Astrocyte (in vitro differentiated cells and primary cell): ENCODE data around the gene ISL1. TPM values are rescaled to one million over a fixed set of nuclear protein-coding genes. Genes with fewer than 3 reads are reported as not detected.

Experiments used
- DNase-seq: peaks from one replicate; pipeline ENCODE4 v3.0.0-alpha.2; 2010; ENCODE audit warnings: low read depth
- FAIRE-seq: peaks from 2 replicates; lab custom pipeline; 2011; peaks lifted over from hg19 to GRCh38; lab: Jason Lieb, UNC
- H2AFZ ChIP-seq: 2 replicates; pipeline ENCODE4 v1.6.0; 2012; ENCODE audit warnings: low read depth, low read length, inconsistent platforms
- H3K27ac ChIP-seq: 2 replicates; pipeline ENCODE4 v1.5.1; 2011; ENCODE audit warnings: low read depth, low read length, inconsistent platforms
- H3K27me3 ChIP-seq: 2 replicates; pipeline ENCODE4 v1.6.0; 2011; ENCODE audit warnings: low read length, inconsistent platforms; ENCODE audit not compliant: insufficient read depth
- H3K36me3 ChIP-seq: 2 replicates; pipeline ENCODE4 v1.5.1; 2011; ENCODE audit warnings: low read length, inconsistent platforms; ENCODE audit not compliant: insufficient read depth
- H3K4me1 ChIP-seq: 2 replicates; pipeline ENCODE4 v1.5.1; 2011; ENCODE audit warnings: low read length, inconsistent platforms; ENCODE audit not compliant: insufficient read depth
- H3K4me2 ChIP-seq: 2 replicates; pipeline ENCODE4 v1.6.0; 2012; ENCODE audit warnings: low read length, inconsistent platforms
- H3K4me3 ChIP-seq: 2 replicates; pipeline ENCODE4 v1.5.1; 2011; ENCODE audit warnings: low read depth, mild to moderate bottlenecking, low read length, inconsistent platforms; ENCODE audit not compliant: insufficient read depth
- H3K79me2 ChIP-seq: 2 replicates; pipeline ENCODE4 v1.6.0; 2012; ENCODE audit warnings: mild to moderate bottlenecking, low read length, inconsistent platforms; ENCODE audit not compliant: insufficient read depth
- H3K9ac ChIP-seq: 2 replicates; pipeline ENCODE4 v1.6.0; 2012; ENCODE audit warnings: mild to moderate bottlenecking, low read length, inconsistent platforms
- H3K9me3 ChIP-seq: 2 replicates; pipeline ENCODE4 v1.5.1; 2012; ENCODE audit warnings: low read depth, mild to moderate bottlenecking, low read length, inconsistent platforms; ENCODE audit not compliant: insufficient read depth
- H4K20me1 ChIP-seq: 2 replicates; pipeline ENCODE4 v1.6.0; 2012; ENCODE audit warnings: low read length, inconsistent platforms; ENCODE audit not compliant: insufficient read depth
- H3K27ac Mint-ChIP-seq: one replicate; pipeline ENCODE4 v1.8.0; 2021; ENCODE audit warnings: mild to moderate bottlenecking, mixed read lengths; ENCODE audit not compliant: unreplicated experiment
- H3K27me3 Mint-ChIP-seq: one replicate; pipeline ENCODE4 v1.8.0; 2021; ENCODE audit warnings: low read depth, mixed read lengths; ENCODE audit not compliant: unreplicated experiment
- H3K36me3 Mint-ChIP-seq: one replicate; pipeline ENCODE4 v1.8.0; 2021; ENCODE audit warnings: low read depth, mixed read lengths; ENCODE audit not compliant: unreplicated experiment
- H3K4me1 Mint-ChIP-seq: one replicate; pipeline ENCODE4 v1.8.0; 2021; ENCODE audit warnings: low read depth, mixed read lengths; ENCODE audit not compliant: unreplicated experiment
- H3K4me3 Mint-ChIP-seq: one replicate; pipeline ENCODE4 v1.8.0; 2021; ENCODE audit warnings: mild to moderate bottlenecking, moderate library complexity, mixed read lengths; ENCODE audit not compliant: unreplicated experiment
- H3K9me3 Mint-ChIP-seq: one replicate; pipeline ENCODE4 v1.8.0; 2021; ENCODE audit warnings: mild to moderate bottlenecking, mixed read lengths; ENCODE audit not compliant: unreplicated experiment
- CTCF ChIP-seq: IDR thresholded peaks from 2 replicates; pipeline ENCODE4 v1.5.1; 2011; ENCODE audit warnings: low read depth, mild to moderate bottlenecking, inconsistent platforms, low read length, moderate library complexity; ENCODE audit not compliant: insufficient read depth
- EZH2 ChIP-seq: IDR thresholded peaks from 2 replicates; pipeline ENCODE4 v1.6.1; 2012; ENCODE audit warnings: mild to moderate bottlenecking, low read length, inconsistent platforms; ENCODE audit not compliant: insufficient read depth
- total RNA-seq: library from RNA; stranded (reverse); gene quantifications from 2 replicates; pipeline ENCODE4 v1.2.1, GENCODE V29; 2021

The ISL1 gene
- total RNA-seq, 1 donor from 2014 or later = 5.4 TPM

DNA sequence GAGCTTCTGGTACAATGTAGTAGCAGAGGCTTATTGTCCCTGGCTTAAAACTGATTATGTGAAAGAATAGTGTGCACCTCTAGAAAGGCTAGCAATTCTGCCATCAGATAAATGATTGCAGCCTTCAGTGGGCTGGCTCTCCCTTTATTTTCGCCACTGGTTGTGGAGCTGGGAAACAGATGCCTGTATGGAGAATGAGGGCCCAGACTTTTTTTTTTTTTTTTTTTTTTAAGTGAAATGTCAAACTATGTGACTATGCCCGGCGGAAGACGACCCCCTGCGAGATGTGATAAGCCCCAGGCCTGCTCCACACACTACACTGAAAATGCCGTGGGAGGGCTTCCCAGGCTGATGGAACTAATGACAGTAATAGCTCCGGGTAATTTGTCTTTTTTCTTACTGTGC lies 28.7 kb downstream of the ISL1 start:
- Histone ChIP-seq H4K20me1 (no peaks in the 10 kb centered on the region), H2AFZ (no peak overlapping the region), H3K79me2 (no peaks in the 10 kb centered on the region), H3K9me3 (no peaks in the 10 kb centered on the region), H3K9ac (no peak overlapping the region), H3K27me3 (no peaks in the 10 kb centered on the region), H3K36me3 (no peaks in the 10 kb centered on the region), H3K4me3 (no peak overlapping the region), H3K4me1 (no peaks in the 10 kb centered on the region), H3K4me2 (no peak overlapping the region), H3K27ac (no peak overlapping the region)
- FAIRE-seq (no peak), DNase-seq (no peak)
- peaks cover 5% of the 10 kb centered on the region for H3K27me3 Mint-ChIP-seq
- TF ChIP-seq EZH2 (no peak), CTCF (no peak)
- no peak overlapping the region for H3K27ac Mint-ChIP-seq
- no peaks in the 10 kb centered on the region for H3K4me1 Mint-ChIP-seq
- no peaks in the 10 kb centered on the region for H3K9me3 Mint-ChIP-seq
- no peaks in the 10 kb centered on the region for H3K36me3 Mint-ChIP-seq
- H3K4me3 Mint-ChIP-seq = no peak overlapping the region

GRCh38 chr5:51414516-51414915 lies 31.3 kb downstream of the ISL1 start:
- Mint-ChIP-seq H3K36me3 (no peaks in the 10 kb centered on the region), H3K4me3 (no peak overlapping the region), H3K4me1 (no peaks in the 10 kb centered on the region), H3K9me3 (no peaks in the 10 kb centered on the region), H3K27ac (no peak overlapping the region), H3K27me3 (peaks cover 5% of the 10 kb centered on the region)
- DNase-seq = no peak
- Histone ChIP-seq H3K79me2 (no peaks in the 10 kb centered on the region), H3K4me3 (no peak overlapping the region), H3K36me3 (no peaks in the 10 kb centered on the region), H3K27ac (no peak overlapping the region), H3K4me2 (no peak overlapping the region), H3K4me1 (no peaks in the 10 kb centered on the region), H3K9ac (no peak overlapping the region), H3K9me3 (no peaks in the 10 kb centered on the region), H2AFZ (no peak overlapping the region), H3K27me3 (no peaks in the 10 kb centered on the region), H4K20me1 (no peaks in the 10 kb centered on the region)
- FAIRE-seq = no peak
- TF ChIP-seq EZH2 = no peak
- no peak for TF ChIP-seq CTCF

DNA sequence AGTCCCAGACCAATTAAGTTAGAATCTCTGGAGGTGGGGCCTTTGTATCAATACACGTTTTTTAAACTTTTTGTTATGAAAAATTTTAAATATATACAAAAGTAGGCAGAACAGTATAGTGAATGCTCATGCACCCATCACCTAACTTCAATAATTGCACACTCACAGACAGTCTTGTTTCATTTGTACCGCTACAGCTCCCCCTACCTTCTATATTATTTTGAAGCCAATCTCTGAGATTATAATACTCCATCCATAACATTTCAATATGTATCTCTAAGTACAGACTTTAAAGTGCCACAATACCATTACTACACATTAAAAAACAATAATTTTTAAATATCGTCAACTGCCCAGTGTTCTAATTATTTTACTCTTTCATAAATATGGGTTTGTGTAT lies 32.9 kb downstream of the ISL1 start:
- Mint-ChIP-seq H3K27ac (no peak overlapping the region), H3K9me3 (no peaks in the 10 kb centered on the region), H3K27me3 (no peaks in the 10 kb centered on the region), H3K4me3 (no peak overlapping the region), H3K36me3 (no peaks in the 10 kb centered on the region), H3K4me1 (no peaks in the 10 kb centered on the region)
- DNase-seq = no peak
- Histone ChIP-seq H3K4me1 (no peaks in the 10 kb centered on the region), H3K4me2 (no peak overlapping the region), H4K20me1 (no peaks in the 10 kb centered on the region), H3K9ac (no peak overlapping the region), H3K79me2 (no peaks in the 10 kb centered on the region), H3K36me3 (no peaks in the 10 kb centered on the region), H3K27ac (no peak overlapping the region), H3K9me3 (no peaks in the 10 kb centered on the region), H3K27me3 (no peaks in the 10 kb centered on the region), H2AFZ (no peak overlapping the region), H3K4me3 (no peak overlapping the region)
- no peak for FAIRE-seq
- TF ChIP-seq EZH2 (no peak), CTCF (no peak)
